T-helper 1 cell treated with Interleukin-12 subunit alpha and Interleukin-12 subunit beta and Interleukin-4 antibody, amounts not matched to agents 30 μg/mL and 1 μg/mL, for 36 hours (primary cell): Measurements from ENCODE around the gene CAPN2.

ENCODE experiments used
- H3K27ac Mint-ChIP-seq: one replicate; pipeline ENCODE4 v1.8.0; 2021; ENCODE audit warnings: mild to moderate bottlenecking, mixed read lengths
- H3K27me3 Mint-ChIP-seq: one replicate; pipeline ENCODE4 v1.8.0; 2021; ENCODE audit warnings: low read depth, mixed read lengths
- H3K36me3 Mint-ChIP-seq: one replicate; pipeline ENCODE4 v1.8.0; 2021; ENCODE audit warnings: low read depth, mixed read lengths
- H3K4me1 Mint-ChIP-seq: one replicate; pipeline ENCODE4 v1.8.0; 2021; ENCODE audit warnings: low read depth, mixed read lengths
- H3K4me3 Mint-ChIP-seq: one replicate; pipeline ENCODE4 v1.8.0; 2021; ENCODE audit warnings: mild to moderate bottlenecking, moderate library complexity, mixed read lengths
- H3K9me3 Mint-ChIP-seq: one replicate; pipeline ENCODE4 v1.8.0; 2021; ENCODE audit warnings: mixed read lengths

CAPN2 gene

GRCh38 chr1:223691121-223691520, 21.2 kb upstream of the CAPN2 start:
- Mint-ChIP-seq H3K36me3 (no peaks in the 10 kb centered on the region), H3K9me3 (peaks cover 10% of the 10 kb centered on the region), H3K4me1 (no peaks in the 10 kb centered on the region), H3K27ac (no peak overlapping the region), H3K4me3 (no peak overlapping the region), H3K27me3 (peaks cover 17% of the 10 kb centered on the region)

GRCh38 chr1:223695014-223695548, 17.3 kb upstream of the CAPN2 start:
- H3K27ac Mint-ChIP-seq, result no peak overlapping the region
- H3K4me3 Mint-ChIP-seq, result no peak overlapping the region
- H3K27me3 Mint-ChIP-seq, result peaks cover 13% of the 10 kb centered on the region
- peaks cover 10% of the 10 kb centered on the region for H3K4me1 Mint-ChIP-seq
- no peaks in the 10 kb centered on the region for H3K9me3 Mint-ChIP-seq
- H3K36me3 Mint-ChIP-seq, result no peaks in the 10 kb centered on the region

- H3K4me1 Mint-ChIP-seq, result peaks cover 10% of the 10 kb centered on the region
- no peaks in the 10 kb centered on the region for H3K9me3 Mint-ChIP-seq
- peaks cover 13% of the 10 kb centered on the region for H3K27me3 Mint-ChIP-seq
- no peak overlapping the region for H3K27ac Mint-ChIP-seq
- no peak overlapping the region for H3K4me3 Mint-ChIP-seq
- H3K36me3 Mint-ChIP-seq, result no peaks in the 10 kb centered on the region
Observed at GRCh38 chr1:223695941-223696340, 16.4 kb upstream of the CAPN2 start.

DNA sequence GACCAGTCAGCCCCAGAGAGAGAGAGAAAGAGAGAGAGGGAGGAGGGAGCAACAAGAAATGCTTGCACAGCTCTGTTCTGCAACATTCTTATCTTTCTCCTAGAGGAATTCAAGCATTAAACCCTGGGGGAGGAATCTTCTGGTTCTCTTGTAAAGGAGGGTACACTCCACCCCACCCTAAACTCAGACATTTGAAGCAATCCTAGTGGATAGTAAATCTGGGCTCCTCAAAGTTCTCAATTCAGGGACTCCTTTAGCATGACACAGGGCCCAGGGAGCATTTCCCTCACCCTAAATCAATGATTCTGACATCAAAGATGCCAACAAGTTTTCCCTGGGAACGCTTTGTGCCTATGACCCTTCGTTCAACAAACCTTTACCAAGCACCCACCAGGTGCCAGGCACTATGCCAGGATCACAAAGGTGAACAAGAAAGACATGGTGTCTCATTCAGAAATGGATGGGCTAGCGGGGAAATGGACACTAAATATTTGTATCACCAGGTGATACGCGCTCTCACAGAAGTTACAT, 11.9 kb upstream of the CAPN2 start:
- no peak overlapping the region for H3K27ac Mint-ChIP-seq
- peaks cover 19% of the 10 kb centered on the region for H3K4me1 Mint-ChIP-seq
- no peak overlapping the region for H3K4me3 Mint-ChIP-seq
- no peaks in the 10 kb centered on the region for H3K9me3 Mint-ChIP-seq
- no peaks in the 10 kb centered on the region for H3K36me3 Mint-ChIP-seq
- peaks cover 11% of the 10 kb centered on the region for H3K27me3 Mint-ChIP-seq

DNA sequence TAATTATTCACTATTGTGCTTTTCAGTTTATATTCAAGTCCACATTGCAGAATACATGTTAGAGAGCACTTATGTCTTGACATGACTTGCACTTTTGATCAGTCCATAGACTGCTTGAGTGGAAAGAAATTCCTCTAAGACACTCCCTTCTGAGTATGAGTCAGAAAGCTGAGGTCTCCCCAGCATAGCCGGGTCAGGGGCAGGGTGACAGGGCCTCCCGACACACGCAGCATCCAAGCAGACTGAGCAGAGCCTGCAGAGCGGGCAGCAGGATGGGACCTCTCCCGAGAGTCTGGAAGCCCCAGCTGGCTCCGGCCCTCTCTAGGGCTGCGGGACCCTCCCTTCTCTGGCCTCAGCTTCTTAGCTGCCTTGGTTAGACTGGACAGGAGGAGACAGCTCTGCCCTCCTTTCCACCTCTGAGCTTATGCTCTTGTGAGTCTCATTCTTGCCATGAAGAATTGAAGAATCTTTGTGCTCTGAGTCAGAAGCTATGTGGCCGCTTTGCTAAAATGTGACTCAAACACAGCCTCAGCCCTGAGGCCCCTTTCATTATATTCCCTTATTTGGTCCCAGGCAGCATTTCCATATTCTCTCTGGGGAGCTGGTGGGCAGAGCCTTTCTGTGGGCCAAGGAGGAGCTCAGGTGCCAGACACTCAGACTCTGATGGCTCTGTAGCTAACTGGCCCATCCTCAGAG, 11.2 kb upstream of the CAPN2 start:
- Mint-ChIP-seq H3K27ac (no peak overlapping the region), H3K9me3 (no peaks in the 10 kb centered on the region), H3K4me3 (no peak overlapping the region), H3K4me1 (peaks cover 19% of the 10 kb centered on the region), H3K36me3 (no peaks in the 10 kb centered on the region), H3K27me3 (peaks cover 11% of the 10 kb centered on the region)

DNA sequence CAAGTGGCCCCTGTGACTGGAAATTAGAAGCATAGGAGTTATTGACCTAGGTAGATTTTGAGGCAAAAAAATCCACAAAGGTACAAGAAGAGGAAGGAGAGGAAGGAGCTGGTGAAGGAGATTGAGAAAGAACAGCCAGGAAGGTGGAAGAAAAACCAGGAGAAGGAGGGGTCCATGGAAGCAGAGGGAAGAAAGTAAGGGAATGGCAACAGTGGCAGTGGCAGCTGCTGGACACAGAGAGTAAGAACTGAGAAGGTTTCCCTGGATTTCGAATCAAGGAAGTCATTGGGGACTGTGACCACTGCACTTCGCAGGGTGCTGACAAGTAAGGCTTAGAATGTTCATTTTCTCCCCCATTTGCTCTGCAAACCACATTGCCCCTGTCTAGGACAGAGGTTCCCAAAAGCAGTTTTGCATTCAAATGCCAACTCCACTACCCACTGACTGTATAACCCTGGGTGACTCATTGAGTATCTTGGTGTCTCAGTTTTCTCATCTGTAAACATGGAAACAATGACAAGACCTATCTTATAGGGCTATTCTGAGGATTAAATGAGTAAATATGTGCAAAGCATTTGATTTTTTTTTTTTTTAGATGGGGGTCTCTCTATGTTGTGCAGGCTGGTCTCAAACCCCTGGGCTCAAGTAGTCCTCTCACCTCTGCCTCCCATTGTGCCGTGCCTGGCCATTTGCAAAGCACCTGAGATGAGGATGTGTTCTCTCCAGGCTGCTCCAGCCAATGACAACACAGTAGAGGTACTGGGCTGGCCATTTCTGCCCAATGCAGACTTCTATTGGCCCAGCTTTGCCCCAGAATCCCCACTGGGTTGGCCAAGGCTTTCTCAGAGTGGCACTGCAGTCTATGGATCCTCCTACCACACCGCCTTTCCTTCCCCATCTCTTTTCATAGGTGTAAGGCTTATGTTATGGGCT, 9.3 kb upstream of the CAPN2 start:
- peaks cover 23% of the 10 kb centered on the region for H3K4me1 Mint-ChIP-seq
- H3K4me3 Mint-ChIP-seq, result no peak overlapping the region
- H3K27ac Mint-ChIP-seq, result no peak overlapping the region
- H3K27me3 Mint-ChIP-seq, result peaks cover 7% of the 10 kb centered on the region
- H3K9me3 Mint-ChIP-seq, result no peaks in the 10 kb centered on the region
- no peaks in the 10 kb centered on the region for H3K36me3 Mint-ChIP-seq

DNA sequence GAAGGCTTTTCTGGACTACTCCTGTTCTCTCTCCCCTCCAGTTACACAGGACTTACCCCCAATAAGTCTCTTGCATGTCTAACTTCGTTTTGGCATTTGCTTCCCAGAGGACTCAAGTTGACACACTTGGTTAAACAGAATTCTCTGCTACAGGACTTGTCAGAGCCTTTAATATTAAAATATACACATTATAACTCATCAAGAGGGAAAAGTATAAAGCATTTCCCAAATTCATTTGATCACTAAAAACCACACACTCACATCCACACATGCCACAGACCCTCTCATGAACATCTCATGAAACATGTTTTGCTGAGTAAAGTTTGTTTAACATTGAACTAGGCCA, 8.7 kb upstream of the CAPN2 start:
- no peaks in the 10 kb centered on the region for H3K36me3 Mint-ChIP-seq
- peaks cover 21% of the 10 kb centered on the region for H3K4me1 Mint-ChIP-seq
- H3K9me3 Mint-ChIP-seq, result no peaks in the 10 kb centered on the region
- H3K4me3 Mint-ChIP-seq, result no peak overlapping the region
- H3K27ac Mint-ChIP-seq, result no peak overlapping the region
- peaks cover 7% of the 10 kb centered on the region for H3K27me3 Mint-ChIP-seq

- H3K27ac Mint-ChIP-seq, result no peak overlapping the region
- peaks cover 13% of the 10 kb centered on the region for H3K27me3 Mint-ChIP-seq
- H3K9me3 Mint-ChIP-seq, result no peaks in the 10 kb centered on the region
- H3K4me3 Mint-ChIP-seq, result no peak overlapping the region
- H3K4me1 Mint-ChIP-seq, result peaks cover 24% of the 10 kb centered on the region
- H3K36me3 Mint-ChIP-seq, result no peaks in the 10 kb centered on the region
Observed at GRCh38 chr1:223704921-223705878, 7.1 kb upstream of the CAPN2 start.

- H3K36me3 Mint-ChIP-seq, result no peaks in the 10 kb centered on the region
- no peak overlapping the region for H3K27ac Mint-ChIP-seq
- no peak overlapping the region for H3K4me3 Mint-ChIP-seq
- H3K4me1 Mint-ChIP-seq, result peaks cover 30% of the 10 kb centered on the region
- peaks cover 13% of the 10 kb centered on the region for H3K27me3 Mint-ChIP-seq
- no peaks in the 10 kb centered on the region for H3K9me3 Mint-ChIP-seq
Observed at GRCh38 chr1:223706077-223706973, 6.0 kb upstream of the CAPN2 start.

DNA sequence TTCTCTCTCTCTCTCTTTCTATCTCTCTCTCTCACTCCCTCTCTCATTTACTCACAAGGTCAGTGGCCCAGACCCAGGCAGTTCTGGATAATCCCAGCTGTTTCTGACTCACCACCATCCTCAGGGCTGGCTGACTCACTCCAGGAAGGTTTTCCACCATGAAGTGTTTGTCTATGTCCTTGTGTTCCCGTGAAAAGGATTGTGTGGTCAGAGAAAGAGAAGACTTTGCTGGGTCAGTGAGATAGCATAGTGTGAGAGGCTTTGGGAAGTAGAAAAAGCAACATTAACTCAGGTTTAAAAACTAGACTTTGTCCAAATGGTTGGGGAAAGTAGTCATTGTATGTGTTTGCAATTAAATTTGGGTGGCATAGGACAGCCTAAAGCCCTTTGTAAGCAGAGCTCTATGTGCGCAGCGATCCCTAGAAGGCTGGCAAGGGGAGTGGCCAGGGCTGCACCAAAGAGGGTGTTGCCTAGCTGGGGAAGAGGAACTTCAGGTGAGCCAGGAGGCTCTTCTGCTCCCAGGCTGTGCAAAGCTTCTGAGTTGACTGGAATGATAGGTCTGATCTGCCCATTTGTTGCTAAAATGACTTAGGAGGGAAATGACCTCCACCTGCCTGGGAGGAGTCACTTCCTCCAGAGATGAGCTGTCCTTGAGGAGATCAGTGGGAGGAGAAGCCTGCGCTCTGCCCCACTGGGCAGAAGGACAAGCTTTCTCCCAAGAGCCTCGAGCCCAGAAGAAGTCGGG, 4.9 kb upstream of the CAPN2 start:
- no peak overlapping the region for H3K27ac Mint-ChIP-seq
- no peak overlapping the region for H3K4me3 Mint-ChIP-seq
- peaks cover 13% of the 10 kb centered on the region for H3K27me3 Mint-ChIP-seq
- no peaks in the 10 kb centered on the region for H3K36me3 Mint-ChIP-seq
- H3K9me3 Mint-ChIP-seq, result no peaks in the 10 kb centered on the region
- H3K4me1 Mint-ChIP-seq, result peaks cover 34% of the 10 kb centered on the region

DNA sequence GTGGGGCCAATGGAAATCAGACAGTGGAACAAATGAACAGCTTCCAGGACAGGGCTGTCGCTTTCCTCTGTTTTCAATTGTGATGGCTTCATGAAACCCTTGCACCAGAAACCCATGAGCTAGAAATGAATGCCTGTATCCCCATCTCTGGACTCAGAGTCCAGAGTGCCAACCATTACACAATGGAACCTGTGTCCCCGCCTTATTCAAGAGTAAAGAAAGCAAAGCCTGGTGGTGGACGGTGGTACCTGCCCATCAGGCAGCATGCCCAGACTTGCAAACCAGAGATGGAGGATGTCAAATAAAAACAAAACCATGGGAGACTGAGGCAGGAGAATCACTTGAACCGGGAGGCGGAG, 4.4 kb upstream of the CAPN2 start:
- Mint-ChIP-seq H3K4me3 (no peak overlapping the region), H3K4me1 (peaks cover 32% of the 10 kb centered on the region), H3K9me3 (no peaks in the 10 kb centered on the region), H3K36me3 (no peaks in the 10 kb centered on the region), H3K27ac (peak overlapping the region; percentile 2), H3K27me3 (peaks cover 13% of the 10 kb centered on the region)

GRCh38 chr1:223708651-223709268, 3.6 kb upstream of the CAPN2 start:
- H3K27ac Mint-ChIP-seq, result no peak overlapping the region
- peaks cover 13% of the 10 kb centered on the region for H3K27me3 Mint-ChIP-seq
- peaks cover 2% of the 10 kb centered on the region for H3K36me3 Mint-ChIP-seq
- no peak overlapping the region for H3K4me3 Mint-ChIP-seq
- H3K4me1 Mint-ChIP-seq, result peaks cover 38% of the 10 kb centered on the region
- H3K9me3 Mint-ChIP-seq, result no peaks in the 10 kb centered on the region
